Measurements from ENCODE around the gene GALNT9. TPM values are rescaled to one million over a fixed set of nuclear protein-coding genes. Genes with fewer than 3 reads are reported as not detected.

GALNT9 gene
- total RNA-seq, 1 experiment from 2014 or later: 2.6 TPM

DNA sequence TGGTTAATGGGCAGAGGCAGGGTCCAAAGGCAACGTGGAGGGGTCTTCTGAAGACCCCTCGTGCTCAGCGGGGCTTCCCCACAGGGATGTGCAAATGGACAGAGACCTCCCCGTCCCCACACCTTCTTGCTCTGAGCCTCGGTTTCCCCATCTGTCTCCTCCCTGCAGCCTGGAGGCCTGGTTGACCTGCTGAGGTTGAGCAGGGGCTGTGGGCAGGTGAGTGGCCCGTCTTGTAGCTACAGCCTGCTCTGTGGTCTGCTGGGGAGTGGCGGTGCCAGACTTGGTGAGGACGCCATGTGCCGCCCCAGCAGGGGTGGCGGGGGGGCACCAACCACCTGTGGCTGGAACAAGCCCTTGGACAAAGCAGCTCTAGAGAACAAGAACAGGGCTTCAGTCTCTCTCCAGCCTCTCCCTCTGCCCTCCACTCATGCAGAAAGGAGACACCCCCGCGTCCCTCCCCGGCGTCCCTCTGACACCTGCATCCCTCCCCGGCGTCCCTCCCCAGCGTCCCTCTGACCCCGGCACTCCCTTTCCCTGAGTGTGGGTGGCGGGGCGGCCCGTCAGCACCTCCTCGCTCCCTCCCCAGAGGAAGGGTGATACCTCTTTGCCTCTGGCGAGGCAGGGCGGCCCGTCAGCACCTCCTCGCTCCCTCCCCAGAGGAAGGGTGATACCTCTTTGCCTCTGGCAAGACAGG, 101.5 kb downstream of the GALNT9 start:
- H3K27me3 ChIP-seq (ENCODE audit: insufficient read depth, low read length): no peaks in the 10 kb centered on the region
- no TSS peak for BruUV-seq (replicated peaks)
- DNase-seq (ENCODE audit: low read depth, low spot score): no peak
- H3K27ac ChIP-seq (ENCODE audit: low read depth, low read length): no peak overlapping the region
- ChIA-PET CTCF (no interaction called here), RAD21 (ENCODE audit: low non-redundant PET in 1 of 2, low total read pairs in 2 of 2, uncharacterized antibody in 2 of 2, unreplicated experiment in 2 of 2) (no interaction called here), POLR2A (no interaction called here)
- intact Hi-C loops (cut with micrococcal nuclease): no loop called here
- no peak for ATAC-seq
- no peaks in the 10 kb centered on the region for H3K79me2 ChIP-seq (ENCODE audit: insufficient read depth, low read length)
- no peaks in the 10 kb centered on the region for H3K9me2 ChIP-seq (ENCODE audit: insufficient read depth)
- H3K9me3 ChIP-seq (ENCODE audit: control insufficient read depth in 1 of 2, insufficient read depth in 1 of 2, low read depth in 1 of 2, low read length in 2 of 2): peaks cover 0 to 9% of the 10 kb centered on the region in 2 experiments; a peak in 2 of 4 replicates
- no peak overlapping the region for H3K9ac ChIP-seq (ENCODE audit: low read length)
- no peak overlapping the region for H2AFZ ChIP-seq (ENCODE audit: low read depth, low read length, poor library complexity, severe bottlenecking)
- H3K36me3 ChIP-seq (ENCODE audit: control insufficient read depth in 1 of 2, insufficient read depth in 2 of 2, low read length in 2 of 2): no peaks in the 10 kb centered on the region
- no peak overlapping the region for H3K4me2 ChIP-seq (ENCODE audit: low read length)
- H3K4me3 ChIP-seq (replicated peaks in 1 of 2; ENCODE audit: low read depth in 1 of 2, low read length in 2 of 2): no peak overlapping the region
- H3K4me1 ChIP-seq (ENCODE audit: control insufficient read depth in 1 of 2, insufficient read depth in 2 of 2, low read length in 2 of 2): peaks cover 2 to 10% of the 10 kb centered on the region in 2 experiments; a peak in 3 of 4 replicates
- H4K20me1 ChIP-seq (ENCODE audit: insufficient read depth): no peaks in the 10 kb centered on the region
- TF ChIP-seq, protein P1, sequence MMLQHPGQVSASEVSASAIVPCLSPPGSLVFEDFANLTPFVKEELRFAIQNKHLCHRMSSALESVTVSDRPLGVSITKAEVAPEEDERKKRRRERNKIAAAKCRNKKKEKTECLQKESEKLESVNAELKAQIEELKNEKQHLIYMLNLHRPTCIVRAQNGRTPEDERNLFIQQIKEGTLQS (IDR thresholded peaks at IDR 0.05): no peak
- TF ChIP-seq POLR2AphosphoS5 (IDR thresholded peaks at IDR 0.05; ENCODE audit: low read depth, low read length) (no peak), EZH2phosphoT487 (IDR thresholded peaks at IDR 0.05; ENCODE audit: borderline replicate concordance) (no peak), POLR2A (IDR thresholded peaks at IDR 0.05; ENCODE audit: borderline replicate concordance, extremely low read depth, insufficient read depth, insufficient read length) (no peak), YY1 (IDR thresholded peaks at IDR 0.05; ENCODE audit: extremely low read depth, insufficient replicate concordance, low read depth, low read length) (no peak)

- intact Hi-C loops (cut with micrococcal nuclease): no loop called here
- no peaks in the 10 kb centered on the region for H3K27me3 ChIP-seq (ENCODE audit: insufficient read depth, low read length)
- no peak overlapping the region for H3K27ac ChIP-seq (ENCODE audit: low read depth, low read length)
- H3K79me2 ChIP-seq (ENCODE audit: insufficient read depth, low read length): no peaks in the 10 kb centered on the region
- no peaks in the 10 kb centered on the region for H3K36me3 ChIP-seq (ENCODE audit: control insufficient read depth in 1 of 2, insufficient read depth in 2 of 2, low read length in 2 of 2)
- H3K9me2 ChIP-seq (ENCODE audit: insufficient read depth): no peaks in the 10 kb centered on the region
- no peaks in the 10 kb centered on the region for H4K20me1 ChIP-seq (ENCODE audit: insufficient read depth)
- H3K4me2 ChIP-seq (ENCODE audit: low read length): no peak overlapping the region
- H3K4me1 ChIP-seq (ENCODE audit: control insufficient read depth in 1 of 2, insufficient read depth in 2 of 2, low read length in 2 of 2): peaks cover 7 to 18% of the 10 kb centered on the region in 2 experiments; a peak in 3 of 4 replicates
- H3K4me3 ChIP-seq (replicated peaks in 1 of 2; ENCODE audit: low read depth in 1 of 2, low read length in 2 of 2): no peak overlapping the region
- H2AFZ ChIP-seq (ENCODE audit: low read depth, low read length, poor library complexity, severe bottlenecking): no peak overlapping the region
- BruUV-seq (replicated peaks): no TSS peak
- H3K9me3 ChIP-seq (ENCODE audit: control insufficient read depth in 1 of 2, insufficient read depth in 1 of 2, low read depth in 1 of 2, low read length in 2 of 2): peaks cover 0 to 9% of the 10 kb centered on the region in 2 experiments; a peak in 2 of 4 replicates
- RAD21 ChIA-PET (ENCODE audit: low non-redundant PET in 1 of 2, low total read pairs in 2 of 2, uncharacterized antibody in 2 of 2, unreplicated experiment in 2 of 2): no interaction called here
- CTCF ChIA-PET: no interaction called here
- POLR2A ChIA-PET: no interaction called here
- H3K9ac ChIP-seq (ENCODE audit: low read length): no peak overlapping the region
- DNase-seq (ENCODE audit: low read depth, low spot score) (no peak), ATAC-seq (no peak)
- TF ChIP-seq EGR1 (IDR thresholded peaks at IDR 0.05; ENCODE audit: low read depth) (no peak), FOSL1 (IDR thresholded peaks at IDR 0.05; ENCODE audit: low read depth) (no peak), CTCF (IDR thresholded peaks at IDR 0.05 in 2 of 3, conservative IDR thresholded peaks at IDR 0.05 in 1 of 3; ENCODE audit: borderline replicate concordance in 1 of 3, insufficient read depth in 1 of 3, low read depth in 2 of 3, low read length in 2 of 3) (no peak), ZNF274 (IDR thresholded peaks at IDR 0.05; ENCODE audit: low read depth, low read length) (no peak), ELF1 (IDR thresholded peaks at IDR 0.05; ENCODE audit: borderline replicate concordance, low read depth) (no peak), YY1 (IDR thresholded peaks at IDR 0.05; ENCODE audit: extremely low read depth, insufficient replicate concordance, low read depth, low read length) (no peak), ZFX (IDR thresholded peaks at IDR 0.05) (no peak), REST (IDR thresholded peaks at IDR 0.05; ENCODE audit: low read depth) (no peak), RAD21 (IDR thresholded peaks at IDR 0.05; ENCODE audit: low read depth) (no peak), CEBPB (IDR thresholded peaks at IDR 0.05; ENCODE audit: low read depth) (no peak)
- TF ChIP-seq, protein P2, sequence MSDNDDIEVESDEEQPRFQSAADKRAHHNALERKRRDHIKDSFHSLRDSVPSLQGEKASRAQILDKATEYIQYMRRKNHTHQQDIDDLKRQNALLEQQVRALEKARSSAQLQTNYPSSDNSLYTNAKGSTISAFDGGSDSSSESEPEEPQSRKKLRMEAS (IDR thresholded peaks at IDR 0.05): no peak
Measured at GRCh38 chr12:132227118-132227517, 102.3 kb downstream of the GALNT9 start.

Data from HCT116 (cell line).